Measurements from ENCODE around the gene WRNIP1. TPM values are rescaled to one million over a fixed set of nuclear protein-coding genes. Genes with fewer than 3 reads are reported as not detected.

Gene WRNIP1
- total RNA-seq, 1 experiment from 2014 or later: 36.3 TPM

DNA sequence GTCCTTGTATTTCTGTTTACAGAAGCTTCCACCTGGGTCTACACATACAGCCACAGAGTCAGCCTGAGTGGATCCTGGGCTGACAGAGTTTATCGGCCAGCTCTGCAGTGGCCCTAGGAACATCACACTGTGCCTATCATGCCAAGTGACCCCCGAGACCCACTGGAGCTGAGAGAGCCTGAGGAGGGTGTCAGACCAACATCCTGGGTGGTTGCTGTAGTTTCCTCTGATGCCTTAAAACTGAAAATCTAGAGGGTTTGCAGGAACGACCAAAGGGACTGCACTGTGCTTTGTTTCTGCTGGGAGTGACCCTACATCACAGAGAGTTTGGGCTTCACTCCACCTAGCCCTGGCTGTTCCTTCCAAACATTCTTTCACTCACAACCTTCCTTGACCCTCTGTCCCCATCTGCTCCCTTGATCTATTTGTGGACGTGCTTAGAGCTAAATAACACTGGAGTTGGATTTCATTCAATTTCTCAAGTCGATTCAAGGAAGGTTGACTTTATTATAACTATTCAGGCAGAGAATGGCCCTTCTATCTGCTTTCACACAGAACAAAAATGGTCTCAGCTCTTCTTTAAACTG is 32.6 kb upstream of the WRNIP1 start:
- DNase-seq (ENCODE audit: low spot score): no peak
- Mint-ChIP-seq H3K36me3 (no peaks in the 10 kb centered on the region), H3K27me3 (ENCODE audit: low read depth) (peaks cover 2% of the 10 kb centered on the region; the same call in 1 of the 2 replicates), H3K9me3 (no peaks in the 10 kb centered on the region), H3K4me3 (no peak overlapping the region), H3K27ac (no peak overlapping the region), H3K4me1 (peaks cover 62% of the 10 kb centered on the region)
- ChIA-PET CTCF (interaction anchor here (2.0 kb wide), 1 partner anchor 17 kb away, joined by 7 read pairs; no protein-coding TSS in a partner anchor), POLR2A (no interaction called here)
- no peak for ATAC-seq
- TF ChIP-seq TEAD4 (CRISPR knock-in tag; IDR thresholded peaks at IDR 0.05) (no peak), ELF4 (CRISPR knock-in tag; IDR thresholded peaks at IDR 0.05; ENCODE audit: low read depth) (no peak), NR3C1 (CRISPR knock-in tag; conservative IDR thresholded peaks at IDR 0.05; ENCODE audit: low read depth) (no peak), SMAD3 (CRISPR knock-in tag; IDR thresholded peaks at IDR 0.05; ENCODE audit: borderline replicate concordance) (no peak), AFF4 (CRISPR knock-in tag; IDR thresholded peaks at IDR 0.05; ENCODE audit: borderline replicate concordance) (no peak), ZNF416 (CRISPR knock-in tag; IDR thresholded peaks at IDR 0.05) (no peak), ZSCAN18 (CRISPR knock-in tag; IDR thresholded peaks at IDR 0.05) (no peak), ARID4B (CRISPR knock-in tag; IDR thresholded peaks at IDR 0.05; ENCODE audit: borderline replicate concordance) (no peak), TCF7 (CRISPR knock-in tag; IDR thresholded peaks at IDR 0.05; ENCODE audit: low read depth) (no peak)

DNA sequence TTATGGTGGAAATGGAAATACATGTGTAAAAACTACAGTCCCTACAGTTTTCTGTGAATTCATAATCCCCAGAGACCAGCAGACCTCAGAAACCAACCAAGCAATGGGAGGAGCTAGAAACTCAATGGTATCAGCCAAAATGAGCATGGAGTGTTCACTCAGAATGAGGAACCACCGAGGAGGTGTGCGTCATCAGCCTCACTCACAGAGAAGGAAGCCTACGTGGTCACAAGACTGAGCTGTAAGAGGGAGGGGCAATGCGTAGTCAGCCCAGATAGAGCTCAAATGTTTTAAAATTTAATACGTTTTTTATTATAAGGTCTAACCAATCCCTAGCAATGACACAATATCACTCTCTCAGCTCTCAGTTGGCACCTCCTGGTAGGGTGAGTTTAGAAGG is 31.9 kb upstream of the WRNIP1 start:
- Mint-ChIP-seq H3K27ac (no peak overlapping the region), H3K9me3 (no peaks in the 10 kb centered on the region), H3K4me3 (no peak overlapping the region), H3K4me1 (peaks cover 67% of the 10 kb centered on the region), H3K36me3 (no peaks in the 10 kb centered on the region), H3K27me3 (ENCODE audit: low read depth) (peaks cover 2% of the 10 kb centered on the region; the same call in 1 of the 2 replicates)
- ATAC-seq (no peak), DNase-seq (ENCODE audit: low spot score) (no peak)
- ChIA-PET POLR2A (no interaction called here), CTCF (interaction anchor here (2.0 kb wide), 1 partner anchor 16 kb away, joined by 7 read pairs; no protein-coding TSS in a partner anchor)
- TF ChIP-seq TEAD1 (CRISPR knock-in tag; IDR thresholded peaks at IDR 0.05): no peak
- TF ChIP-seq ATF3 (CRISPR knock-in tag; conservative IDR thresholded peaks at IDR 0.05): no peak
- TF ChIP-seq, protein P1, sequence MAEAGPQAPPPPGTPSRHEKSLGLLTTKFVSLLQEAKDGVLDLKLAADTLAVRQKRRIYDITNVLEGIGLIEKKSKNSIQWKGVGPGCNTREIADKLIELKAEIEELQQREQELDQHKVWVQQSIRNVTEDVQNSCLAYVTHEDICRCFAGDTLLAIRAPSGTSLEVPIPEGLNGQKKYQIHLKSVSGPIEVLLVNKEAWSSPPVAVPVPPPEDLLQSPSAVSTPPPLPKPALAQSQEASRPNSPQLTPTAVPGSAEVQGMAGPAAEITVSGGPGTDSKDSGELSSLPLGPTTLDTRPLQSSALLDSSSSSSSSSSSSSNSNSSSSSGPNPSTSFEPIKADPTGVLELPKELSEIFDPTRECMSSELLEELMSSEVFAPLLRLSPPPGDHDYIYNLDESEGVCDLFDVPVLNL (CRISPR knock-in tag; IDR thresholded peaks at IDR 0.05; ENCODE audit: borderline replicate concordance, low read depth): no peak
- no peak for TF ChIP-seq SMAD3 (CRISPR knock-in tag; IDR thresholded peaks at IDR 0.05; ENCODE audit: borderline replicate concordance)
- no peak for TF ChIP-seq NR1H2 (CRISPR knock-in tag; IDR thresholded peaks at IDR 0.05)
- no peak for TF ChIP-seq GABPB1 (CRISPR knock-in tag; IDR thresholded peaks at IDR 0.05)
- no peak for TF ChIP-seq AR (CRISPR knock-in tag; IDR thresholded peaks at IDR 0.05)
- TF ChIP-seq, protein P2, sequence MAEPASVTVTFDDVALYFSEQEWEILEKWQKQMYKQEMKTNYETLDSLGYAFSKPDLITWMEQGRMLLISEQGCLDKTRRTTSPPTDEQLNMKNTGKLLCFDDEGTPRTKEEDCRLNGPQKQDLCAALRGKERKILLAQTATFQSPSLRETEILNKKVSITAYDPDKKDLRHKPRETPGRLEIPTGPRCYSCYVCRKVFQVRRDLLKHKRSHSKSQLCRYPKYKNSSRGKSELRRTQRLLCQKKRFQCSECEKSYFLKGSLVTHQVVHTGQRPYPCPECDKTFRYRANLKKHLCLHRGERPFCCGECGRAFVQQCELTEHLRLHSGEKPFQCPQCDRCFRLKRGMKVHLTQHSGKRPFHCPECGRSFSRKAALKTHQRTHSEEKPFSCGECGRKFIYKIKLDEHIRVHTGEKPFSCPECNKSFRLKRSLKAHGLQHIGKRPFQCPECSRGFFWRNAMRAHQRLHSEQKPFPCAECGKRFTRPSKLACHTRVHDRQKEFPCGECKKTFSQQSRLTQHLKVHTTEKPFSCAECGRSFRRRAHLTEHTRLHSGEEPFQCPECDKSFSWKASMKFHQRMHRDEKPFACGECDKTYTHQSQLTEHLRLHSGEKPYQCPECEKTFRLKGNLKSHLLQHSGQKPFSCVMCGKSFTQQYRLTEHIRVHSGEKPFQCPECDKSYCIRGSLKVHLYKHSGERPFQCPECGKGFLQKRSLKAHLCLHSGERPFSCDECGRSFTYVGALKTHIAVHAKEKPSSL (CRISPR knock-in tag; conservative IDR thresholded peaks at IDR 0.05): no peak
- TF ChIP-seq ZNF423 (CRISPR knock-in tag; IDR thresholded peaks at IDR 0.05): no peak
- TF ChIP-seq ZNF671 (CRISPR knock-in tag; IDR thresholded peaks at IDR 0.05): no peak

Measured in WTC11 (cell line).